Fibroblast of lung (primary cell): Measurements from ENCODE around the gene CLEC4D. TPM values are rescaled to one million over a fixed set of nuclear protein-coding genes. Genes with fewer than 3 reads are reported as not detected.

Experiments used
- DNase-seq, 2 donors: peaks; one replicate each; pipeline versions ENCODE4 v3.0.0 to v3.0.0-alpha.2; 2010; ENCODE audit warnings: low read depth in 2 of 2
- H2AFZ ChIP-seq: 2 replicates; pipeline ENCODE4 v1.5.1; 2012; ENCODE audit warnings: low read length, control low read depth, inconsistent platforms
- H3K27ac ChIP-seq: 2 replicates; pipeline ENCODE4 v1.5.1; 2011; ENCODE audit warnings: low read length, control low read depth; ENCODE audit not compliant: insufficient read depth
- H3K27me3 ChIP-seq: 2 replicates; pipeline ENCODE4 v1.5.1; 2011; ENCODE audit warnings: mild to moderate bottlenecking, low read length; ENCODE audit not compliant: control insufficient read depth, insufficient read depth
- H3K36me3 ChIP-seq: 2 replicates; pipeline ENCODE4 v1.5.1; 2011; ENCODE audit warnings: low read length; ENCODE audit not compliant: control insufficient read depth, insufficient read depth
- H3K4me1 ChIP-seq: 2 replicates; pipeline ENCODE4 v1.5.1; 2011; ENCODE audit warnings: low read length; ENCODE audit not compliant: control insufficient read depth, insufficient read depth; ENCODE audit errors: extremely low read depth
- H3K4me2 ChIP-seq: 2 replicates; pipeline ENCODE4 v1.5.1; 2011; ENCODE audit warnings: low read length, control low read depth; ENCODE audit not compliant: insufficient read depth; ENCODE audit errors: extremely low read depth
- H3K4me3 ChIP-seq, 4 experiments: fragments of 200-600 bp in 1 of 4; sonication (generic) in 1 of 4; replicated peaks in 1 of 4; 2 replicates each; pipeline ENCODE4 v1.5.1; 2011 to 2016; ENCODE audit warnings: low read length in 4 of 4, low read depth in 3 of 4, mild to moderate bottlenecking in 3 of 4, control low read depth in 2 of 4, inconsistent platforms in 1 of 4, mixed read lengths in 1 of 4; ENCODE audit not compliant: insufficient read depth in 1 of 4; ENCODE audit errors: control extremely low read depth in 1 of 4
- H3K79me2 ChIP-seq: 2 replicates; pipeline ENCODE4 v1.5.1; 2012; ENCODE audit warnings: mild to moderate bottlenecking, low read length, inconsistent platforms; ENCODE audit not compliant: control insufficient read depth, insufficient read depth
- H3K9ac ChIP-seq: 2 replicates; pipeline ENCODE4 v1.5.1; 2011; ENCODE audit warnings: mild to moderate bottlenecking, low read length, control low read depth; ENCODE audit not compliant: insufficient read depth
- H3K9me3 ChIP-seq: 2 replicates; pipeline ENCODE4 v1.5.1; 2012; ENCODE audit warnings: low read depth, low read length; ENCODE audit not compliant: control insufficient read depth, insufficient read depth
- H4K20me1 ChIP-seq: 2 replicates; pipeline ENCODE4 v1.5.1; 2011; ENCODE audit warnings: low read length; ENCODE audit not compliant: control insufficient read depth, insufficient read depth; ENCODE audit errors: extremely low read depth
- EZH2 ChIP-seq: IDR thresholded peaks from 2 replicates; pipeline ENCODE4 v1.5.1; 2012; ENCODE audit warnings: low read length, control low read depth, mild to moderate bottlenecking; ENCODE audit errors: missing control alignments
- polyA plus RNA-seq, 2 donors: library from polyadenylated mRNA; depleted of rRNA in 1 of 2; stranded (reverse) in 1 of 2; unstranded in 1 of 2; fragments of >200 nt; gene quantifications; 2 replicates each; pipeline ENCODE4 v1.2.1, GENCODE V29; 2011 to 2012; ENCODE audit warnings: missing spikeins in 1 of 2
- total RNA-seq: library from RNA; depleted of rRNA; stranded (reverse); fragments of >200 nt; gene quantifications from 2 replicates; pipeline ENCODE4 v1.2.1, GENCODE V29; 2014
- TF ChIP-seq, protein P1 (sequence below), 2 donors: IDR thresholded peaks in 1 of 2; conservative IDR thresholded peaks in 1 of 2; 1 replicate in 1 of 2; 2 replicates in 1 of 2; pipeline ENCODE4 v1.5.1; 2011 to 2012; ENCODE audit warnings: low read length in 2 of 2, control low read depth in 1 of 2, inconsistent platforms in 1 of 2, low read depth in 1 of 2, mild to moderate bottlenecking in 1 of 2

CLEC4D gene
- total and polyA plus RNA-seq, 2 donors (not counting 1 experiment from before 2014, with no cell fraction given), result not detected

GRCh38 chr12:8559676-8560075 lies 46.4 kb downstream of the CLEC4D start:
- no peaks in the 10 kb centered on the region for H3K36me3 ChIP-seq
- H3K27me3 ChIP-seq, result no peaks in the 10 kb centered on the region
- H3K9me3 ChIP-seq, result no peaks in the 10 kb centered on the region
- H3K4me1 ChIP-seq, result no peaks in the 10 kb centered on the region
- TF ChIP-seq EZH2, result no peak
- TF ChIP-seq, protein P1, sequence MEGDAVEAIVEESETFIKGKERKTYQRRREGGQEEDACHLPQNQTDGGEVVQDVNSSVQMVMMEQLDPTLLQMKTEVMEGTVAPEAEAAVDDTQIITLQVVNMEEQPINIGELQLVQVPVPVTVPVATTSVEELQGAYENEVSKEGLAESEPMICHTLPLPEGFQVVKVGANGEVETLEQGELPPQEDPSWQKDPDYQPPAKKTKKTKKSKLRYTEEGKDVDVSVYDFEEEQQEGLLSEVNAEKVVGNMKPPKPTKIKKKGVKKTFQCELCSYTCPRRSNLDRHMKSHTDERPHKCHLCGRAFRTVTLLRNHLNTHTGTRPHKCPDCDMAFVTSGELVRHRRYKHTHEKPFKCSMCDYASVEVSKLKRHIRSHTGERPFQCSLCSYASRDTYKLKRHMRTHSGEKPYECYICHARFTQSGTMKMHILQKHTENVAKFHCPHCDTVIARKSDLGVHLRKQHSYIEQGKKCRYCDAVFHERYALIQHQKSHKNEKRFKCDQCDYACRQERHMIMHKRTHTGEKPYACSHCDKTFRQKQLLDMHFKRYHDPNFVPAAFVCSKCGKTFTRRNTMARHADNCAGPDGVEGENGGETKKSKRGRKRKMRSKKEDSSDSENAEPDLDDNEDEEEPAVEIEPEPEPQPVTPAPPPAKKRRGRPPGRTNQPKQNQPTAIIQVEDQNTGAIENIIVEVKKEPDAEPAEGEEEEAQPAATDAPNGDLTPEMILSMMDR (conservative IDR thresholded peaks at IDR 0.05 in 1 of 2, IDR thresholded peaks at IDR 0.05 in 1 of 2; ENCODE audit: low read depth in 1 of 2, low read length in 2 of 2), result no peak
- no peaks in the 10 kb centered on the region for H4K20me1 ChIP-seq
- H3K27ac ChIP-seq, result no peak overlapping the region
- DNase-seq, result peak in 1 of 2 donors; percentile 8
- no peak overlapping the region for H3K4me3 ChIP-seq
- no peak overlapping the region for H3K9ac ChIP-seq
- H3K4me2 ChIP-seq, result no peak overlapping the region
- H2AFZ ChIP-seq, result no peak overlapping the region
- no peaks in the 10 kb centered on the region for H3K79me2 ChIP-seq

GRCh38 chr12:8561011-8561410 lies 47.7 kb downstream of the CLEC4D start:
- no peak for TF ChIP-seq EZH2
- TF ChIP-seq, protein P1 (conservative IDR thresholded peaks at IDR 0.05 in 1 of 2, IDR thresholded peaks at IDR 0.05 in 1 of 2; ENCODE audit: low read depth in 1 of 2, low read length in 2 of 2), result no peak

GRCh38 chr12:8562310-8562709 lies 49.0 kb downstream of the CLEC4D start:
- H3K9me3 ChIP-seq, result no peaks in the 10 kb centered on the region
- no peaks in the 10 kb centered on the region for H3K27me3 ChIP-seq
- H4K20me1 ChIP-seq, result no peaks in the 10 kb centered on the region
- H3K4me1 ChIP-seq, result no peaks in the 10 kb centered on the region
- no peak overlapping the region for H2AFZ ChIP-seq
- H3K4me3 ChIP-seq, result no peak overlapping the region
- no peak overlapping the region for H3K27ac ChIP-seq
- H3K79me2 ChIP-seq, result no peaks in the 10 kb centered on the region
- no peak overlapping the region for H3K4me2 ChIP-seq
- TF ChIP-seq, protein P1 (conservative IDR thresholded peaks at IDR 0.05 in 1 of 2, IDR thresholded peaks at IDR 0.05 in 1 of 2; ENCODE audit: low read depth in 1 of 2, low read length in 2 of 2), result peak in 1 of 2 donors; percentile 33
- TF ChIP-seq EZH2, result no peak
- no peak for DNase-seq
- no peak overlapping the region for H3K9ac ChIP-seq
- H3K36me3 ChIP-seq, result no peaks in the 10 kb centered on the region

More at GRCh38 chr12:8561011-8561410, 47.7 kb downstream of the CLEC4D start:
- Histone ChIP-seq H3K4me1 (no peaks in the 10 kb centered on the region), H2AFZ (no peak overlapping the region), H3K9me3 (no peaks in the 10 kb centered on the region), H3K4me2 (no peak overlapping the region), H3K27me3 (no peaks in the 10 kb centered on the region), H3K36me3 (no peaks in the 10 kb centered on the region), H3K4me3 (no peak overlapping the region), H4K20me1 (no peaks in the 10 kb centered on the region), H3K27ac (no peak overlapping the region), H3K79me2 (no peaks in the 10 kb centered on the region), H3K9ac (no peak overlapping the region)
- no peak for DNase-seq
